HEK293 (cell line): ENCODE data around the gene PRIMA1.

Experiments used
- CTCF ChIA-PET: fragments of 350-600 bp; formaldehyde crosslinking; extraction: SDS; loops from one replicate; lab custom pipeline; 2021; ENCODE audit warnings: antibody characterized with exemption; lab: Yijun Ruan, JAX
- POLR2A ChIA-PET: fragments of 300-600 bp; formaldehyde crosslinking; extraction: SDS; loops from one replicate; lab custom pipeline; 2020; ENCODE audit warnings: antibody characterized with exemption, inconsistent platforms; lab: Yijun Ruan, JAX
- H3K27ac ChIP-seq: fragments of 200-500 bp; sonication (Bioruptor generic); 2 replicates; pipeline ENCODE4 v1.5.1; 2014; ENCODE audit warnings: low read depth, low read length, control low read depth, inconsistent platforms; ENCODE audit errors: extremely low read depth
- H3K36me3 ChIP-seq, 2 experiments: fragments of 200-500 bp in 1 of 2; sonication (Bioruptor generic) in 1 of 2; 1 replicate in 1 of 2; 2 replicates in 1 of 2; pipeline ENCODE4 v1.5.1; 2014 to 2017; ENCODE audit warnings: inconsistent platforms in 2 of 2, low read length in 2 of 2; ENCODE audit not compliant: control insufficient read depth in 2 of 2, insufficient read depth in 1 of 2
- H3K4me1 ChIP-seq: fragments of 200-500 bp; sonication (Bioruptor generic); 2 replicates; pipeline ENCODE4 v1.5.1; 2014; ENCODE audit warnings: mild to moderate bottlenecking, low read length, inconsistent platforms; ENCODE audit not compliant: control insufficient read depth, insufficient read depth
- H3K4me3 ChIP-seq: 2 replicates; pipeline ENCODE4 v1.5.1; 2011; ENCODE audit warnings: low read depth, mild to moderate bottlenecking, control low read depth, low read length, moderate library complexity
- H3K9me3 ChIP-seq: fragments of 200-500 bp; sonication (Bioruptor generic); 2 replicates; pipeline ENCODE4 v1.5.1; 2014; ENCODE audit warnings: low read depth, low read length, inconsistent platforms; ENCODE audit not compliant: control insufficient read depth, insufficient read depth
- BCL6B ChIP-seq: fragments of 450-650 bp; formaldehyde crosslinking; IDR thresholded peaks from 2 replicates; pipeline ENCODE4 v1.5.1; 2017; ENCODE audit warnings: missing biosample characterization, missing genetic modification characterization
- ELK4 ChIP-seq: IDR thresholded peaks from 2 replicates; pipeline ENCODE4 v1.6.1; 2011; ENCODE audit warnings: mild to moderate bottlenecking, low read depth, low read length, borderline replicate concordance
- PRDM2 ChIP-seq: fragments of 450-650 bp; formaldehyde crosslinking; IDR thresholded peaks from 2 replicates; pipeline ENCODE4 v1.5.1; 2016; ENCODE audit warnings: missing biosample characterization, missing genetic modification characterization, borderline replicate concordance
- ZBTB26 ChIP-seq: fragments of 450-650 bp; formaldehyde crosslinking; optimal IDR thresholded peaks from 2 replicates; pipeline ENCODE3; 2016; ENCODE audit warnings: missing biosample characterization, mild to moderate bottlenecking, missing genetic modification characterization
- ZBTB8A ChIP-seq: fragments of 450-650 bp; formaldehyde crosslinking; IDR thresholded peaks from 2 replicates; pipeline ENCODE4 v1.5.1; 2016; ENCODE audit warnings: missing biosample characterization, missing genetic modification characterization
- ZNF26 ChIP-seq: fragments of 450-650 bp; formaldehyde crosslinking; IDR thresholded peaks from 2 replicates; pipeline ENCODE4 v1.5.1; 2016; ENCODE audit warnings: missing biosample characterization, missing genetic modification characterization
- ZNF266 ChIP-seq: fragments of 450-650 bp; formaldehyde crosslinking; IDR thresholded peaks from 2 replicates; pipeline ENCODE4 v1.5.1; 2016; ENCODE audit warnings: missing biosample characterization, missing genetic modification characterization, low read depth
- ZNF366 ChIP-seq: fragments of 450-650 bp; formaldehyde crosslinking; conservative IDR thresholded peaks from 2 replicates; pipeline ENCODE4 v1.5.1; 2016; ENCODE audit warnings: missing biosample characterization, missing genetic modification characterization
- ZNF37A ChIP-seq: fragments of 450-650 bp; IDR thresholded peaks from 2 replicates; pipeline ENCODE4 v1.5.1; 2018; ENCODE audit warnings: missing biosample characterization, missing genetic modification characterization
- ZNF433 ChIP-seq: fragments of 450-650 bp; formaldehyde crosslinking; IDR thresholded peaks from 2 replicates; pipeline ENCODE4 v1.5.1; 2016; ENCODE audit warnings: missing biosample characterization, missing genetic modification characterization, low read depth
- ZNF488 ChIP-seq: fragments of 450-650 bp; formaldehyde crosslinking; IDR thresholded peaks from 2 replicates; pipeline ENCODE4 v1.5.1; 2016; ENCODE audit warnings: missing biosample characterization, missing genetic modification characterization
- ZNF518A ChIP-seq: fragments of 450-650 bp; formaldehyde crosslinking; conservative IDR thresholded peaks from 2 replicates; pipeline ENCODE4 v1.5.1; 2016; ENCODE audit warnings: low read depth, missing biosample characterization, missing genetic modification characterization
- ZNF521 ChIP-seq: fragments of 450-650 bp; formaldehyde crosslinking; IDR thresholded peaks from 2 replicates; pipeline ENCODE4 v1.5.1; 2017; ENCODE audit warnings: missing biosample characterization, mild to moderate bottlenecking, missing genetic modification characterization
- ZNF621 ChIP-seq: fragments of 450-650 bp; formaldehyde crosslinking; IDR thresholded peaks from 2 replicates; pipeline ENCODE4 v1.5.1; 2017; ENCODE audit warnings: missing biosample characterization, missing genetic modification characterization
- ZNF660 ChIP-seq: fragments of 450-650 bp; IDR thresholded peaks from 2 replicates; pipeline ENCODE4 v1.5.1; 2018; ENCODE audit warnings: missing biosample characterization, mild to moderate bottlenecking, missing genetic modification characterization
- ZNF768 ChIP-seq: fragments of 450-650 bp; formaldehyde crosslinking; IDR thresholded peaks from 2 replicates; pipeline ENCODE4 v1.5.1; 2018; ENCODE audit warnings: missing biosample characterization, mild to moderate bottlenecking, missing genetic modification characterization

The PRIMA1 gene

GRCh38 chr14:93797071-93797470 lies 8.8 kb upstream of the PRIMA1 start:
- no peak for TF ChIP-seq ELK4
- TF ChIP-seq ZNF621 (tag by site-specific recombination), result no peak
- no peak for TF ChIP-seq ZNF488 (tag by site-specific recombination)
- no peak for TF ChIP-seq ZNF266
- no peak for TF ChIP-seq ZNF768 (tag by site-specific recombination)
- TF ChIP-seq ZNF366 (tag by site-specific recombination), result no peak
- TF ChIP-seq ZBTB26 (tag by site-specific recombination), result no peak
- no peak for TF ChIP-seq ZBTB8A (tag by site-specific recombination)
- TF ChIP-seq BCL6B (tag by site-specific recombination), result no peak
- no peak for TF ChIP-seq ZNF433
- no peak for TF ChIP-seq ZNF37A (tag by site-specific recombination)
- no peak for TF ChIP-seq PRDM2 (tag by site-specific recombination)
- TF ChIP-seq ZNF518A (tag by site-specific recombination), result no peak
- no peak for TF ChIP-seq ZNF521
- no peak for TF ChIP-seq ZNF660 (tag by site-specific recombination)
- TF ChIP-seq ZNF26 (tag by site-specific recombination), result no peak
- TF ChIP-seq, all 188 proteins: peak for 0
- CTCF ChIA-PET, result no interaction called here
- Histone ChIP-seq H3K4me3 (no peak overlapping the region), H3K27ac (no peak overlapping the region), H3K9me3 (no peaks in the 10 kb centered on the region), H3K4me1 (no peaks in the 10 kb centered on the region), H3K36me3 (no peaks in the 10 kb centered on the region)
- POLR2A ChIA-PET, result no interaction called here
